Measurements from ENCODE around the gene IGSF22.

The IGSF22 gene

DNA sequence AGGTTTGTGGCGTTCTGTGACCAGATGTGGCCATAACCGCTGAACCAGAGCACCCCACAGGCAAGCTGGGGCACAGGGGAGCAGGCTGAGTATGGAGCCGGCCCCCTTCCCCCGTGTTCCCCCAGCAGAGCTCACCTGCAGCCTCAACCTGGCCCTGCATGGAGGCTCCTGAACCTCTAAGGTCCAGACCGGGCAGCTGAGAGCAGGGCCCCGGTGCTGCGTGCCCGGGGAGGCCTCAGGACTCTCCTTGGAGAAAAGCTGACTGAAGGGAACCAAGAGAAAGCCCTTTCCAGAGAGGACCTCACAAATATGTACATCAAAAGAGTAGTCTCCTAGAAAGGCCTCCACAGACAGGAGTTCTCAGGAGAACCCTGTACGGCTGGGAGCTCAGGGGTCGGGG lies 17.4 kb upstream of the IGSF22 start:
- ATAC-seq: no peak

DNA sequence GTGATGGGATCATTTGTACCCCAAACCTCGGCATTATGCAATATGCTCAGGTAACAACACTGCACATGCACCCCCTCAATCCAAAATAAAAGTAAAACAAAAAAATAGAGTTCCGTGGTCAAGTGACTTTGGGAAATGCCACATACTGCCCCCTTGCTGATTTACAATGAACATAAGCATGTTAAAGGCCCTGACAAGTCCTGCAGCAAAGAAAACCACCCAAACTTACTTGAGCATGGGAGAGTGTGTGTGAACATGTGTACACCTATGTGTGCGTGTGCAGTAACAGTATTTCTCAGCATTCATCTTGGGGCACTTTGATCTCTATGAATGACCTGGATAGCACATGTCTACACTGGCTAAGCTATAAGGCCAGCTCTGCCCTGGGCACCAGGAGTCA lies 15.8 kb upstream of the IGSF22 start:
- ATAC-seq: no peak

GRCh38 chr11:18739685-18740084 lies 13.7 kb upstream of the IGSF22 start:
- ATAC-seq: no peak

- no peak for ATAC-seq
Observed at GRCh38 chr11:18737642-18738041, 11.7 kb upstream of the IGSF22 start.

DNA sequence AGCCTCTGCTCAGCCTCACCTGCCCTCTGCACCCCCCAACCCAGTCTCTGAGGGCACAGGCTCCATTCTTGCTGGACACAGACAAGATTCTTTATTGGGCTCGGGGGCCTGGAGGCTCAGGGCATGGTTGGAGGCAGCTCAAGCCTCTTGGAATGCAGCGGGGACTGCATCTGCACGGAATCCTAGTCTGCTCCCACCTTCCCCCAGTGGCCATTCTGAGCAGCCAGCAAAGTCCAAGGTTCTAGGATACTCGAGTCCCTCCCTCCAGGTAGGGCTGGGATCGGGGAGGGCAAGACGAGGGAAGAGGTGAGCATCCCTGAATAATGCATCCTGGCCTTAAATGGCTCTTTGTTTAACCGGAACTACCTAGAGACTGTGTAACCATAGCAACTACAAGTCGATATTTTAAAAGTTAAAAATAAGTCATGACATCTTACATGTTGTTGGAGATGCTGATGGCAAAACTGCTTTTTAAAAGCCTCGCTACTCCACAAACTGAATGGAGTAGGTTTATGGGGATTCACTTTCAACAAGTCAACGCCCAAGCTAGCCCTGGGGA lies 10.7 kb upstream of the IGSF22 start:
- ATAC-seq: no peak

DNA sequence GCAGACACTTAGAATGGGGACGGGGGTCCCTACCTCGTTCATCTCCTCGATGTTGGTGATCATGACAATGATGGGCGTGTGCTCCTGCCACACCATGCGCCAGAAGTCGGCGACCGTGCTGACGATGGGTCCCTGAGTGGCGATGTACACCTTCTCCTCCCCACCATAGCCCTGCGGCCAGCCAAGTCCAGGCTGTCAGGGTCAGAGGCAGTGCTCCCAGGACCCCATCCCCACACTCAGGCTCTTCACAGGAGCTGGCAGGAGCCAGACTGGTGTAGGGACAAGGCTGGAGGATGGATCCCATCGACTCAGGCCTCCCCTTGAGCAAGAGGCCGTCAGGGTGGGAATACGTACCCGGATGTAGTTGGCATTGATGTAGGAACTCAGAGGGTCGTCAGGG lies 7.2 kb upstream of the IGSF22 start:
- ATAC-seq: no peak

- peak; percentile 62 to 66 for ATAC-seq
Observed at GRCh38 chr11:18731949-18732821, 6.2 kb upstream of the IGSF22 start.

- no peak for ATAC-seq
Observed at GRCh38 chr11:18731441-18731840, 5.5 kb upstream of the IGSF22 start.

DNA sequence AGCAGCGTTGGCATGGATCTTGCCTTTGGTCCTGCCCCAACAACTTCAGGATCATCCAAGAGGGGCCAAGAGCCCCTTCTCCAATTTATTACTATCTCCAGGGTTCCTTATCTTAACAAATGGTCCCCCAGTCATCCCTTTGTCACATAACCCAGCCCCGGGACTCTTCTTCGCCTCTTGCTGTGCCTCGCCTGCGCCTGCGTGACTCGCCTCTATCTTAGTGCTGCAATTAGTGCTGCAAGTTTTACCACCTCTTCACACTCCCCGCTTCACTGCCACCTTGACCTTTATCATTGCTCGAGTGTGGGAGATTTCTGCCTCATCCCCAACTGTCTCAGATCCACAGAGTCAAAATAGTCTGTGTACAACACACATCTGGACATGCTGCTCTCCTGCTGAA lies 4.0 kb upstream of the IGSF22 start:
- ATAC-seq: no peak

DNA sequence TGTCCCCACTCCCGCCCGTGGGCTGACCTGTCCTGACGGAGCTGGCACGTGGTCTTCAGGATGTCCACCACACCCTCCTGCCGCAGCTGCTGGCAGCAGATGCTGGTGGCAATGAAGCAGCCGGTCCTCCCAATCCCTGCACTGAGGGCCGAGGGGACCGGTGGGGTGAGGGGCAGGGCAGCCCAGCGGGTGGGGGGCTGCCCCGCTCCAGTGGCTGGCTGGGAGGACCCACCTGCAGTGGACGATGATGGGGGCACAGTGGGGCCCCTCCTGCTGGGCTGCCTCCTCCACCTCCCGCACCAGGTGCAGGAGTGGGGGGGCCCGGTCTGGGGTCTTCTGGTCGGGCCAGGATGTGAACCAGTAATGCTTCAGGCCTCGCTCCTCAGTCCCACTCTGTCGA lies 3.4 kb upstream of the IGSF22 start:
- ATAC-seq: no peak

DNA sequence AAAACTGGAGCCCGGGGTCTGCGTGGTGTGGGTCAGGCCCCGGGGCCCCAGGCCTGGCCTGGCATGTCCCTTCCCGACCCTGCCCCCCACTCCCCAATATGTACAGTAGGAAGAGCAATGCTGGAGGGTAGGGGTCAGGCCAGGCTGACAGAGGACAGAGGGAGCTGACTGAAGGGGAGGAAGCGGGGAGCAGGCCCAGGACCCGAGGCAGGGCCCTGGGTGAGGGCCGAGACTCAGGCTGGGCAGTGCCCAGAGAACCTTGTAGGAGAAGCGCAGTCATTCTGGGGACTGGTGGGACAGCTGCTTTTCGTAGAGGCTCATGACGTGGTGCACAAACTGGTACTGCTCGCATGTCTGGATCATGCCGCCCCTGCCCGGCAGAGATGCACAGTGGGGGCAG lies 2.7 kb upstream of the IGSF22 start:
- no peak for ATAC-seq

DNA sequence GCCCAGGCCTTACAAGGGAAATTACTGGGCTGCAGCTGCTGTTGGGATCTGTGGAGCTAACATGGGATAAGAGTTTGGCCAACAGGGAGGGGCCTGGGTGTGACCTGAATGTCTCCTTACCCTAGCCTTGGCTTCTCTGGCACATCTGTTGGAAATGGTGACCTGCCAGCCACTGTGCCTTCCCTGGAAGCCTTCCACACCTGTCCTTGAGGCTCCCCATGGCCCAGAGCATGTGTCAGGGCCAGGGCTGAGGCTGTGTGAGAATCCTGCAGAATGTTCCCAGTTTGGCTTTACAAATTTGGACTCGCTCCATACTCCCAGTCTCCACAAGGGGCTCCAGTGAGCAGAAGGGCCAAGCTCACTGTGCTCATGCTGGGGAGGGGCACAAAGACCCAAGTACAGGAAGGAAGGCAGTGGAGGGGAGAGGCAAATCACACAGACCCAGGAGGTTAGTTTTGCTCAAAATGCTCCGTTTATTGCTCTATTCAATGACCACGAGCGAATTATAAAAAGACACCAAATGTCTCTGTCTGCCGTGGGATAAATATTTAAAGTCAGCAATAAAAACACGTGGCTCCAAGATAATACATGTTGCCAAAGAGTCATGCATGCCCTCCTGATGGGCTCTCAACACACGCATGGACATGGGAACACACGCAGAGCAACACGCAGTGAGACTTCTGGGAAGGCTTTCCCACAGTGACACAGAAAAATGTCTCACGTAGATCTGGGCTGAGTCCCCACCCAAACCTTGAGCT lies 1.7 kb upstream of the IGSF22 start:
- ATAC-seq: peak; percentile 56 to 64

- no peak for ATAC-seq
Observed at GRCh38 chr11:18723991-18724390, 2.0 kb downstream of the IGSF22 start.

GRCh38 chr11:18722293-18722637 lies 3.7 kb downstream of the IGSF22 start:
- no peak for ATAC-seq

- peak; percentile 57 to 63 for ATAC-seq
Observed at GRCh38 chr11:18721561-18722292, 4.3 kb downstream of the IGSF22 start.

GRCh38 chr11:18720808-18721560 lies 5.0 kb downstream of the IGSF22 start:
- peak; percentile 91 to 93 for ATAC-seq

- no peak for ATAC-seq
Observed at GRCh38 chr11:18720091-18720807, 5.7 kb downstream of the IGSF22 start.

DNA sequence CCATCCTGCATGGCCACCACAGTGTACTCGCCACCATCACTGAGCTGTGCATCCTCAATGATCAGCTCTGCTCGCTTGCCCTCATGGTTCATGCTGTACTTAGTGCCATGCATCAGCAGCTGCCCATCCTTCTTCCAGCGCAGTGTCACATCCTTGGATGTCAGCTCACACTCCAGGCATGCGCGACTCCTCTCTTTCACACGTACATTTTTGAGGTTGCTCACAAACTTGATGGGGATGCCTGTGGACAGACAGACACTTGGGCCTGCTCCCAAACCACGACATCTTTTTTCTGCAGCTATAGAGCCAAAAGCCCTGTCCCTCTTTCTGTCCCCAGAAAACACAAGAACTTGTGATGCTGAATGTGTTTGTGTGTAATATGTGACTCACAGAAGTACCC lies 10.5 kb downstream of the IGSF22 start:
- no peak for ATAC-seq

- no peak for ATAC-seq
Observed at GRCh38 chr11:18714443-18714780, 11.6 kb downstream of the IGSF22 start.

DNA sequence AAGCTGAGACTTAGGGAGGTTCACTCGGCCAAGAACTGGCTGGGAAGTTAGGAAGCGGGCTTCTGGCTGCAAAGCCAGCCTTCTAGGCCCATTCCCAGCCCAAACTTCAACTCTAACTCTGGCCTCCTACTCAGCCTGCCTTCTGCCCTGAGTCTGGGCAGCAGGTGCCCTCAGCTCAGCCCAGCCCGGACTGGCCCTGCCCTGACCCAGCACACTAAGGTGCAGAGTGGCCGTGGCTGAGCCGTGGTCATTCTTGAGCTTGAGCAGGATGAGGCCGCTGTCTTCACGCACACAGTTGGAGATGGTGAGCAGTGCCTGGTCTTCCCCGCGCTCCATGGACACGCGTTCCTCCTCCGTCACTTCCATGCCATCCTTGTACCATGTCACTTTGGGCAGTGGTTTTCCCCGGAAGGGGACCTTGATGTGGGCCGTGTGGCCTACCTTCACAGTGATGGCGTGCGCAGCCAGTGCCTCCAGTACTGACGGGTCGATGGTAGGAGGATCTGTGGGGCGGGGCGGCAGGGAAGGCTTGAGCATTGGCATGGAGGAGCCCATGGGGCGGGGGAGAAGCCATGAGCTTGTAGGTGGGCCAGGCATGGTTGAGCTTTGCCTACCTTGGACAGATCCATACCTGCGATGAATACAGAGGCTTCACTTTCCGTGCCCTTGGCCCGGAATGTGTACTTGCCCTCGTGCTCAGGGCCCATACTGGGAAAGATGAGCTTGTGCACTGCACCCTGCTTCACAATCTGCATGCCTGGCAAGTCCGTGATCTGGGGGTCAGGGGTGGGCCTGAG lies 12.1 kb downstream of the IGSF22 start:
- no peak for ATAC-seq

DNA sequence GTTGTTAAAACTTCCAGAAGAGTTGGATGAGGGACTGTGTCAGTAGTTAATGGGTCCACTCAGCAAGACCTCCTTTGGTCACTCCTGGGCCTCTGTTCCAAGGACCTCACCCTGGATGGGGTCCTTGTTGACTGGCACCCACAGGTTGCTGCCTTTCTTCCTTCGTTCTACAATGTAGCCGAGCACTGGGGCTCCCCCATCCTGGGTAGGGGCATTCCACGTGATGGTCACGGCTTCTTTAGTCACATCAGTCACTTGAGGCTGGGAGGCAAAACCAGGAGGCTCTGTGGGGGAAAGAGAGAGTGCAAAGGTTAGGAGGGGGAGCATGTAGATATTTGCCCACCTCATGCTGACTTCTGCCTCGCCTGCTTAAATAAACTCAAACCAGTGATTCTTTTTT lies 15.4 kb downstream of the IGSF22 start:
- no peak for ATAC-seq

Data from activated CD4-positive, CD25-positive, alpha-beta regulatory T cell treated with anti-CD3 and anti-CD28 coated beads, Interleukin-2, amount 50 U/mL, for 24 hours (primary cell).